GM20000 (cell line): Measurements from ENCODE around the gene TEX50.
"Not testable (repeated sequence)": the region's sequence is repeated elsewhere in the genome, so short reads cannot be mapped to it uniquely, and the experiment has no call there.

Source experiments
- DNase-seq: peaks from one replicate; pipeline ENCODE4 v3.0.0; 2012; ENCODE audit warnings: low spot score
- CTCF ChIP-seq: IDR thresholded peaks from 2 replicates; pipeline ENCODE4 v1.5.1; 2012; ENCODE audit warnings: mild to moderate bottlenecking, control low read depth; ENCODE audit errors: extremely low read depth, missing control alignments

Gene TEX50

GRCh38 chr1:173648880-173649605 lies 13.9 kb downstream of the TEX50 start:
- no peak for TF ChIP-seq CTCF

GRCh38 chr1:173660306-173660705 lies 25.2 kb downstream of the TEX50 start:
- TF ChIP-seq CTCF, result no peak
- no peak for DNase-seq

More at GRCh38 chr1:173648880-173649605, 13.9 kb downstream of the TEX50 start:
- DNase-seq, result no peak

DNA sequence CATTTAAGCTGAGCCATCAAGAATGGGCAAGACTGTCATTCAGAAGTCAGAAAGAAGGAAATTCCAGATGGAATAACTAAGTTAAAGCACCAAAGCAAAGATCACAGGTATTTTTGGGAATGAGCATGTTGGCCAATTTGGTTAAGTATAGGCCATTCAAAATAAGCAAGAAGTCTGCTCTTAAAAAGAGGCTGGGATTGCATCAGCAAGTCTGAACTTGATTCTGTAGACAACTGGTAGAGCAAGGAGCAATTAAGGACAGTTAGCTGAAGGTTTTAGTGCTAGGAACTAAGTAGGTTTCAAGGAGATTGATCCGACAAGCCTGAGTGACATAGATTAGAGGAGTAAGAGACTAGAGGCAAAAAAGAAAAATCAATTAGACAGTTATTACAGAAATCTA lies 26.1 kb downstream of the TEX50 start:
- TF ChIP-seq CTCF, result no peak
- DNase-seq, result no peak

GRCh38 chr1:173661763-173662162 lies 26.6 kb downstream of the TEX50 start:
- no peak for TF ChIP-seq CTCF
- no peak for DNase-seq

DNA sequence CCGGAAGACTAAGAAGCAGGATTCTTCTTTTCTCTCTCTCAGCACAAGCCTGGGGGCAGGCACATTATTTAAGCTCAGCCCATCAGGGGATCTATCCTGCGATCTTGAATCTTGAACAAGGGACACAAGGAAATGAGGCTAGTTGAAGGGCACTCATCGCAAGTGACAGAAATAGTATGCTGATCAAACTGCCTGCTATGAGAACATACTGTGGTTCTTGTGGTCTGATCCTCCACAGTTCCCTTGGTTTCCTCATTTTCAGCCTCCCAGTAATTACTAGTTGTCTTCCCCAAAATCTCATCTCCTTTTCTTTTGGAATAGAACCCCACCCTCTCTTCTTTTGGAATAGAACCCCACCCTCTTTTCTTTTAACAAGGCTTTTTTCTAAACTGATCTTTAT lies 28.0 kb downstream of the TEX50 start:
- TF ChIP-seq CTCF, result no peak
- DNase-seq, result no peak

- no peak for TF ChIP-seq CTCF
- DNase-seq, result no peak
Measured at GRCh38 chr1:173666646-173667045, 31.5 kb downstream of the TEX50 start.

DNA sequence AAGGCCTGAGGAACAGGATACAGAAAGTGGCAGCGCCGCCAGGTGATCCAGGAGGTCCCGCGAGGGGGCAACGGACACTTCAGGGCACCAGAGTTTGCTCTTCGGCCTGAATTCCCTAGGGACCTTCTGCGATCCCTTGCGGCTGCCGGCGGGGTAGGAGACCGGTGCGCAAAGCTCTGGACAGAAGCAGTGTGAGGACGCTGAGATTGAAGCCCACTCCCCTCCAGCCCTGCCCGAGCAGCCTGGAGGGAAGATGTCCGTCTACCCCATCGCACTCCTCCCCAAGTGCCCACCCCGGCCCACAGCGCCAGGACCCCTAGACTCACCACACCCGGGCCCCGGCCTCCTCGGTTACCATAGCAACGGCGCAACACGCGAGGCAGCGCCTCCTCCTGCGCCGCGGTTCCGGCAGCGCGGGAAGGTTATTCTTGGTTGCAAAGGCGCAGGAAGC lies 34.4 kb downstream of the TEX50 start, which contains the start of gene ANKRD45:
TSS of gene ANKRD45 (minus strand) at position 361 of the 451 bp plus-strand sequence. CDS start 10,433 bp downstream, outside the sequence.
- no peak for DNase-seq
- no peak for TF ChIP-seq CTCF

- not testable (repeated sequence) for DNase-seq
Measured at GRCh38 chr1:173674496-173674895, 39.4 kb downstream of the TEX50 start.

- DNase-seq, result not testable (repeated sequence)
Measured at GRCh38 chr1:173680152-173680551, 45.0 kb downstream of the TEX50 start.
